ENCODE data around the gene CT55. TPM values are rescaled to one million over a fixed set of nuclear protein-coding genes. Genes with fewer than 3 reads are reported as not detected.

CT55 gene
- total RNA-seq, 1 experiment from 2014 or later, result not detected

Other genes with a start within 250 kb of the CT55 start
- not detected for gene SMIM10, start 180.4 kb downstream of the CT55 start, total RNA-seq (2021; ENCODE audit: unreplicated experiment)
- not detected for gene RTL8B, start 148.9 kb downstream of the CT55 start, total RNA-seq (2021; ENCODE audit: unreplicated experiment)
- 40.3 TPM for gene RTL8C, start 139.0 kb downstream of the CT55 start, total RNA-seq (2021; ENCODE audit: unreplicated experiment)
- 54.8 TPM for gene RTL8A, start 119.3 kb downstream of the CT55 start, total RNA-seq (2021; ENCODE audit: unreplicated experiment)
- 0.39 TPM for gene SMIM10L2B, start 72.7 kb downstream of the CT55 start, total RNA-seq (2021; ENCODE audit: unreplicated experiment)
- gene ETDB, start 50.9 kb downstream of the CT55 start, total RNA-seq (2021; ENCODE audit: unreplicated experiment), result not detected
- gene ETDA, start 80.7 kb upstream of the CT55 start, total RNA-seq (2021; ENCODE audit: unreplicated experiment), result not detected
- not detected for gene ETDC, start 138.1 kb upstream of the CT55 start, total RNA-seq (2021; ENCODE audit: unreplicated experiment)
- 4.4 TPM for gene ZNF75D, start 172.7 kb upstream of the CT55 start, total RNA-seq (2021; ENCODE audit: unreplicated experiment)
- 4.7 TPM for gene ZNF449, start 173.4 kb upstream of the CT55 start, total RNA-seq (2021; ENCODE audit: unreplicated experiment)